HL-60 (cell line): Measurements from ENCODE around the gene CAST.

Source experiments
- CTCF ChIP-seq: IDR thresholded peaks from one replicate; pipeline ENCODE4 v1.5.1; 2011; ENCODE audit warnings: low read length, control low read depth, inconsistent platforms; ENCODE audit not compliant: insufficient read depth
- GABPA ChIP-seq: IDR thresholded peaks from 2 replicates; pipeline ENCODE4 v1.6.1; 2012; ENCODE audit warnings: low read depth
- POLR2AphosphoS5 ChIP-seq: IDR thresholded peaks from 2 replicates; pipeline ENCODE4 v1.6.1; 2012; ENCODE audit warnings: low read depth
- REST ChIP-seq: IDR thresholded peaks from 2 replicates; pipeline ENCODE4 v1.6.1; 2012; ENCODE audit warnings: low read depth; ENCODE audit not compliant: insufficient replicate concordance
- SPI1 ChIP-seq: IDR thresholded peaks from 2 replicates; pipeline ENCODE4 v1.6.1; 2012; ENCODE audit warnings: low read depth, mild to moderate bottlenecking, borderline replicate concordance

GRCh38 chr5:96616801-96617200 is 45.4 kb upstream of the CAST start:
- TF ChIP-seq CTCF = no peak
- TF ChIP-seq POLR2AphosphoS5 = no peak
- no peak for TF ChIP-seq GABPA
- no peak for TF ChIP-seq REST
- no peak for TF ChIP-seq SPI1
